Uterus (tissue), 4 donors: ENCODE data around the gene CPLX1. TPM values are rescaled to one million over a fixed set of nuclear protein-coding genes. Genes with fewer than 3 reads are reported as not detected.

Experiments
- DNase-seq, 2 donors: peaks; one replicate each; pipeline ENCODE4 v3.0.0-alpha.2; 2019 to 2020
- H3K27ac ChIP-seq, 2 donors: fragments of 200-600 bp; sonication (generic); 1 replicate in 1 of 2; 2 replicates in 1 of 2; pipeline ENCODE4 v1.5.1; 2016 to 2018
- H3K27me3 ChIP-seq, 2 donors: fragments of 200-600 bp; sonication (generic); one replicate each; pipeline ENCODE4 v1.5.1; 2018 to 2019; ENCODE audit warnings: control low read depth in 1 of 2
- H3K36me3 ChIP-seq, 2 donors: fragments of 200-600 bp; sonication (generic); one replicate each; pipeline ENCODE4 v1.5.1; 2019; ENCODE audit warnings: control low read depth in 1 of 2
- H3K4me1 ChIP-seq, 2 donors: fragments of 200-600 bp; sonication (generic); one replicate each; pipeline ENCODE4 v1.5.1; 2018 to 2019; ENCODE audit warnings: control low read depth in 1 of 2
- H3K4me3 ChIP-seq, 2 donors: fragments of 200-600 bp; sonication (generic); 1 replicate in 1 of 2; 2 replicates in 1 of 2; pipeline ENCODE4 v1.5.1; 2018 to 2019; ENCODE audit warnings: mild to moderate bottlenecking in 1 of 2
- H3K9me3 ChIP-seq, 2 donors: fragments of 200-600 bp; sonication (generic); one replicate each; pipeline ENCODE4 v1.5.1; 2019; ENCODE audit warnings: control low read depth in 1 of 2
- CTCF ChIP-seq, 4 experiments: fragments of 200-600 bp in 2 of 4; fragments of 450-650 bp in 2 of 4; sonication (generic) in 2 of 4; IDR thresholded peaks; one replicate each; pipeline ENCODE4 v1.5.1; 2016 to 2019; ENCODE audit warnings: antibody characterized with exemption in 4 of 4, mild to moderate bottlenecking in 2 of 4, moderate library complexity in 1 of 4
- POLR2A ChIP-seq, 2 donors: fragments of 450-650 bp; IDR thresholded peaks; one replicate each; pipeline ENCODE4 v1.6.1; 2016; ENCODE audit warnings: antibody characterized with exemption in 2 of 2, mild to moderate bottlenecking in 1 of 2, moderate library complexity in 1 of 2
- intact Hi-C: fragments of 100-400 bp; cut with DNase I; formaldehyde crosslinking; loops from one replicate; pipeline ENCODE4 v1.15.1; 2023; ENCODE audit warnings: low total_unique reads
- total RNA-seq, 4 donors: library from RNA; depleted of rRNA in 3 of 4; stranded (reverse); fragments of >200 nt in 3 of 4; gene quantifications; one replicate each; pipeline versions ENCODE4 v1.1.0 to v1.2.4, GENCODE V29; 2014 to 2023
- donor health status: DM: yes; HTN: yes; CAD: no.

Gene CPLX1
- total RNA-seq: 10 to 100 TPM in 1 of 4 donors, 1 to 10 TPM in 1, under 1 TPM in 2; 0.14 to 15.1 (median 2.0) TPM

GRCh38 chr4:825971-826330 lies at the start of gene CPLX1:
CPLX1 (minus strand) TSS chr4:826129; CDS start chr4:824522, 1,607 bp downstream.
- Histone ChIP-seq H3K4me3 (peak within 1 kb of the TSS in 1 of 2 donors; percentile 18), H3K27ac (no peak within 1 kb of the TSS), H3K4me1 (peaks cover 0 to 12% of the 10 kb centered on the region in 2 donors), H3K27me3 (peaks cover 17 to 25% of the 10 kb centered on the region in 2 donors), H3K9me3 (no peaks in the 10 kb centered on the region), H3K36me3 (no peaks in the 10 kb centered on the region)
- intact Hi-C loops: no loop called here
- DNase-seq: no peak
- no peak for TF ChIP-seq POLR2A (IDR thresholded peaks at IDR 0.05)
- TF ChIP-seq CTCF (IDR thresholded peaks at IDR 0.05): no peak

- TF ChIP-seq CTCF (IDR thresholded peaks at IDR 0.05) (no peak), POLR2A (IDR thresholded peaks at IDR 0.05) (no peak)
- Histone ChIP-seq H3K36me3 (no peaks in the 10 kb centered on the region), H3K9me3 (no peaks in the 10 kb centered on the region), H3K27me3 (no peaks in the 10 kb centered on the region), H3K4me1 (no peaks in the 10 kb centered on the region), H3K4me3 (no peak overlapping the region), H3K27ac (no peak overlapping the region)
- DNase-seq: no peak
- intact Hi-C loops: no loop called here
Measured at GRCh38 chr4:874971-875817, 49.3 kb upstream of the CPLX1 start.

GRCh38 chr4:874056-874455 lies 48.1 kb upstream of the CPLX1 start:
- intact Hi-C loops: no loop called here
- Histone ChIP-seq H3K4me1 (no peaks in the 10 kb centered on the region), H3K36me3 (no peaks in the 10 kb centered on the region), H3K27ac (no peak overlapping the region), H3K4me3 (no peak overlapping the region), H3K27me3 (no peaks in the 10 kb centered on the region), H3K9me3 (no peaks in the 10 kb centered on the region)
- TF ChIP-seq CTCF (IDR thresholded peaks at IDR 0.05) (no peak), POLR2A (IDR thresholded peaks at IDR 0.05) (no peak)
- no peak for DNase-seq

GRCh38 chr4:872241-872981 lies 46.5 kb upstream of the CPLX1 start:
- Histone ChIP-seq H3K9me3 (no peaks in the 10 kb centered on the region), H3K27me3 (no peaks in the 10 kb centered on the region), H3K4me1 (no peaks in the 10 kb centered on the region), H3K36me3 (no peaks in the 10 kb centered on the region), H3K27ac (no peak overlapping the region), H3K4me3 (no peak overlapping the region)
- intact Hi-C loops: no loop called here
- TF ChIP-seq POLR2A (IDR thresholded peaks at IDR 0.05) (no peak), CTCF (IDR thresholded peaks at IDR 0.05) (no peak)
- DNase-seq: no peak

- Histone ChIP-seq H3K36me3 (no peaks in the 10 kb centered on the region), H3K27ac (no peak overlapping the region), H3K27me3 (no peaks in the 10 kb centered on the region), H3K4me1 (no peaks in the 10 kb centered on the region), H3K9me3 (no peaks in the 10 kb centered on the region), H3K4me3 (no peak overlapping the region)
- DNase-seq: no peak
- intact Hi-C loops: no loop called here
- TF ChIP-seq POLR2A (IDR thresholded peaks at IDR 0.05) (no peak), CTCF (IDR thresholded peaks at IDR 0.05) (no peak)
Measured at GRCh38 chr4:871484-871883, 45.6 kb upstream of the CPLX1 start.
